K562 (cell line): ENCODE data around the gene TLCD1. TPM values are rescaled to one million over a fixed set of nuclear protein-coding genes. Genes with fewer than 3 reads are reported as not detected.

ENCODE experiments used
- EGR1 ChIP-seq: fragments of 450-650 bp; conservative IDR thresholded peaks from 2 replicates; pipeline ENCODE4 v1.6.1; 2017; ENCODE audit warnings: mild to moderate bottlenecking
- GATA2 ChIP-seq: sonication (generic); formaldehyde crosslinking; IDR thresholded peaks from 2 replicates; pipeline ENCODE4 v1.4.0; 2020; ENCODE audit warnings: mild to moderate bottlenecking, missing genetic modification reagents
- HSF4 ChIP-seq: fragments of 250-450 bp; sonication (Bioruptor Pico); IDR thresholded peaks from 2 replicates; pipeline ENCODE4 v2.1.2; 2022; ENCODE audit warnings: mild to moderate bottlenecking, moderate library complexity, borderline replicate concordance
- JUND ChIP-seq, 2 experiments: IDR thresholded peaks; 2 replicates in 1 of 2; 3 replicates in 1 of 2; pipeline ENCODE4 v1.6.1; 2011; ENCODE audit warnings: borderline replicate concordance in 2 of 2, low read depth in 2 of 2, low read length in 2 of 2, improper control_type of control experiment in 1 of 2, missing biosample characterization in 1 of 2, missing genetic modification characterization in 1 of 2, missing genetic modification reagents in 1 of 2
- SIN3A ChIP-seq, 2 experiments: fragments of 150-350 bp in 1 of 2; IDR thresholded peaks; 2 replicates each; pipeline ENCODE4 v1.6.1; 2011 to 2016; ENCODE audit warnings: borderline replicate concordance in 2 of 2, low read depth in 2 of 2, low read length in 2 of 2, mild to moderate bottlenecking in 2 of 2, moderate library complexity in 2 of 2; ENCODE audit not compliant: control insufficient read depth in 1 of 2
- ZBTB40 ChIP-seq, 2 experiments: fragments of 450-650 bp in 1 of 2; sonication (generic) in 1 of 2; formaldehyde crosslinking in 1 of 2; IDR thresholded peaks; 2 replicates each; pipeline versions ENCODE4 v1.7.1 to v1.9.0; 2016 to 2022; ENCODE audit warnings: inconsistent platforms in 1 of 2, mild to moderate bottlenecking in 1 of 2, missing genetic modification reagents in 1 of 2
- ZNF217 ChIP-seq: sonication (generic); formaldehyde crosslinking; IDR thresholded peaks from 2 replicates; pipeline ENCODE4 v1.8.0; 2022; ENCODE audit warnings: mild to moderate bottlenecking, missing genetic modification reagents
- ZNF785 ChIP-seq: fragments of 250-450 bp; sonication (Bioruptor Pico); IDR thresholded peaks from 2 replicates; pipeline ENCODE4 v1.4.0; 2020; ENCODE audit warnings: mild to moderate bottlenecking
- polyA plus RNA-seq, 8 experiments: library from polyadenylated mRNA; depleted of rRNA in 4 of 8; stranded (reverse) in 5 of 8; unstranded in 3 of 8; fragments of >200 nt; fragmentation: Nextera tagmentation in 2 of 8; fragmentation: Illumina TruSeq in 1 of 8; extraction: Ambion mirVana in 2 of 8; extraction: Trizol in 1 of 8; gene quantifications; 2 replicates each; pipeline versions ENCODE4 v1.2.1 to v1.2.3, GENCODE V29; 2011 to 2014; ENCODE audit warnings: inconsistent platforms in 1 of 8, missing spikeins in 1 of 8
- total RNA-seq, 7 experiments: library from RNA; depleted of rRNA in 6 of 7; stranded (reverse); fragments of >200 nt in 6 of 7; fragmentation: Illumina TruSeq in 2 of 7; extraction: Trizol in 2 of 7; gene quantifications; 2 replicates each; pipeline versions ENCODE4 v1.2.1 to v1.2.3, GENCODE V29; 2011 to 2021; ENCODE audit warnings: low replicate concordance in 1 of 7
- TF ChIP-seq, protein P1 (sequence below): IDR thresholded peaks from 2 replicates; pipeline ENCODE4 v1.6.1; 2012; ENCODE audit warnings: low read depth, low read length, improper control_type of control experiment, borderline replicate concordance
- TF ChIP-seq, protein P2 (sequence below): sonication (generic); formaldehyde crosslinking; IDR thresholded peaks from 2 replicates; pipeline ENCODE4 v1.8.0; 2022; ENCODE audit warnings: mild to moderate bottlenecking, missing genetic modification reagents, borderline replicate concordance
- TF ChIP-seq, protein P3 (sequence below), 2 experiments: fragments of 450-650 bp in 1 of 2; sonication (generic) in 1 of 2; formaldehyde crosslinking in 1 of 2; IDR thresholded peaks in 1 of 2; conservative IDR thresholded peaks in 1 of 2; 2 replicates each; pipeline versions ENCODE4 v1.6.1 to v1.8.1; 2016 to 2023; ENCODE audit warnings: mild to moderate bottlenecking in 2 of 2, moderate library complexity in 2 of 2, inconsistent platforms in 1 of 2, missing genetic modification reagents in 1 of 2

The TLCD1 gene
- total and polyA plus RNA-seq, 9 of the 15 experiments (the other 6 are each of a cell fraction or from before 2014, with no cell fraction given): 6.8 to 37.7 (median 21.7) TPM

- TF ChIP-seq ZNF785 (CRISPR knock-in tag): no peak
- TF ChIP-seq, protein P1, sequence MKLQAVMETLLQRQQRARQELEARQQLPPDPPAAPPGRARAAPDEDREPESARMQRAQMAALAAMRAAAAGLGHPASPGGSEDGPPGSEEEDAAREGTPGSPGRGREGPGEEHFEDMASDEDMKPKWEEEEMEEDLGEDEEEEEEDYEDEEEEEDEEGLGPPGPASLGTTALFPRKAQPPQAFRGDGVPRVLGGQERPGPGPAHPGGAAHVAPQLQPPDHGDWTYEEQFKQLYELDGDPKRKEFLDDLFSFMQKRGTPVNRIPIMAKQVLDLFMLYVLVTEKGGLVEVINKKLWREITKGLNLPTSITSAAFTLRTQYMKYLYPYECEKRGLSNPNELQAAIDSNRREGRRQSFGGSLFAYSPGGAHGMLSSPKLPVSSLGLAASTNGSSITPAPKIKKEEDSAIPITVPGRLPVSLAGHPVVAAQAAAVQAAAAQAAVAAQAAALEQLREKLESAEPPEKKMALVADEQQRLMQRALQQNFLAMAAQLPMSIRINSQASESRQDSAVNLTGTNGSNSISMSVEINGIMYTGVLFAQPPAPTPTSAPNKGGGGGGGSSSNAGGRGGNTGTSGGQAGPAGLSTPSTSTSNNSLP: no peak
- no peak for TF ChIP-seq HSF4 (CRISPR knock-in tag)
- TF ChIP-seq EGR1: no peak
- TF ChIP-seq, protein P2, sequence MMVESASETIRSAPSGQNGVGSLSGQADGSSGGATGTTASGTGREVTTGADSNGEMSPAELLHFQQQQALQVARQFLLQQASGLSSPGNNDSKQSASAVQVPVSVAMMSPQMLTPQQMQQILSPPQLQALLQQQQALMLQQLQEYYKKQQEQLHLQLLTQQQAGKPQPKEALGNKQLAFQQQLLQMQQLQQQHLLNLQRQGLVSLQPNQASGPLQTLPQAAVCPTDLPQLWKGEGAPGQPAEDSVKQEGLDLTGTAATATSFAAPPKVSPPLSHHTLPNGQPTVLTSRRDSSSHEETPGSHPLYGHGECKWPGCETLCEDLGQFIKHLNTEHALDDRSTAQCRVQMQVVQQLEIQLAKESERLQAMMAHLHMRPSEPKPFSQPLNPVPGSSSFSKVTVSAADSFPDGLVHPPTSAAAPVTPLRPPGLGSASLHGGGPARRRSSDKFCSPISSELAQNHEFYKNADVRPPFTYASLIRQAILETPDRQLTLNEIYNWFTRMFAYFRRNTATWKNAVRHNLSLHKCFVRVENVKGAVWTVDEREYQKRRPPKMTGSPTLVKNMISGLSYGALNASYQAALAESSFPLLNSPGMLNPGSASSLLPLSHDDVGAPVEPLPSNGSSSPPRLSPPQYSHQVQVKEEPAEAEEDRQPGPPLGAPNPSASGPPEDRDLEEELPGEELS (CRISPR knock-in tag): peak; percentile 87; the same call in 1 of the 2 replicates
- no peak for TF ChIP-seq ZNF217
- no peak for TF ChIP-seq GATA2 (CRISPR knock-in tag)
- TF ChIP-seq ZBTB40 (IDR thresholded peaks at IDR 0.05): no peak
- no peak for TF ChIP-seq ZBTB40 (CRISPR knock-in tag; IDR thresholded peaks at IDR 0.05)
- peak; percentile 55 to 63; a peak in 3 of 4 replicates for TF ChIP-seq SIN3A (IDR thresholded peaks at IDR 0.05; ENCODE audit: borderline replicate concordance in 2 of 2, control insufficient read depth in 1 of 2, low read depth in 2 of 2, low read length in 2 of 2)
- TF ChIP-seq, protein P3, sequence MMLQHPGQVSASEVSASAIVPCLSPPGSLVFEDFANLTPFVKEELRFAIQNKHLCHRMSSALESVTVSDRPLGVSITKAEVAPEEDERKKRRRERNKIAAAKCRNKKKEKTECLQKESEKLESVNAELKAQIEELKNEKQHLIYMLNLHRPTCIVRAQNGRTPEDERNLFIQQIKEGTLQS (IDR thresholded peaks at IDR 0.05): no peak
- TF ChIP-seq, protein P3 (CRISPR knock-in tag; conservative IDR thresholded peaks at IDR 0.05): peak; percentile 92
- TF ChIP-seq JUND (IDR thresholded peaks at IDR 0.05; ENCODE audit: borderline replicate concordance, low read depth, low read length): no peak
- TF ChIP-seq JUND (tag; IDR thresholded peaks at IDR 0.05; ENCODE audit: borderline replicate concordance, low read depth, low read length): peak; percentile 31; the same call in 1 of the 3 replicates
These were observed 820 bp downstream of the TLCD1 start (continued) for GRCh38 chr17:28725166-28725659.
